Ureter (tissue), 1 donor: Measurements from ENCODE around the gene GTF2E1. TPM values are rescaled to one million over a fixed set of nuclear protein-coding genes. Genes with fewer than 3 reads are reported as not detected.

ENCODE experiments used
- DNase-seq: peaks from one replicate; pipeline ENCODE4 v3.0.0-alpha.2; 2020; ENCODE audit warnings: low spot score
- total RNA-seq: library from RNA; stranded (reverse); gene quantifications from one replicate; pipeline ENCODE4 v1.2.4, GENCODE V29; 2023
- donor health status: DM: yes; HTN: yes; CAD: no.

The GTF2E1 gene
- total RNA-seq, 1 donor from 2014 or later, result 20.2 TPM

DNA sequence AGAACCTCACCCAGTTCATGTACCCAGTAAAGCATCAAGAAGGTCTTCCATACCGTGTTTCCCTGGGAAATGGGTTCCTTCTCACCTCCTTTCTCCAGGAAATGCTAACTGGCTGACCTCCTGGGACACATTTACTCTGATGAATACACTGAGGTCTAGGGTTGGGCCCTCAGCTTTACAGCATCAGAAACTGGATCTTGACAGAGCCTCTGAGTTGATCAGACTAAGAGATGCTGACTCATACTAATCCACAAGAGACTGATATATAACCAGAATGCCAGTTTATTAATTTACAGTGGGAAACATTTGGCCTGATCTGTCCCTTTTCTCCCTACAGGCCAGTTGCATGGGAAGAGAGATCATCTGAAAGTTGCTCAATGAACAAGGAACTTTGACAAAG is 55.8 kb downstream of the GTF2E1 start:
- no peak for DNase-seq

DNA sequence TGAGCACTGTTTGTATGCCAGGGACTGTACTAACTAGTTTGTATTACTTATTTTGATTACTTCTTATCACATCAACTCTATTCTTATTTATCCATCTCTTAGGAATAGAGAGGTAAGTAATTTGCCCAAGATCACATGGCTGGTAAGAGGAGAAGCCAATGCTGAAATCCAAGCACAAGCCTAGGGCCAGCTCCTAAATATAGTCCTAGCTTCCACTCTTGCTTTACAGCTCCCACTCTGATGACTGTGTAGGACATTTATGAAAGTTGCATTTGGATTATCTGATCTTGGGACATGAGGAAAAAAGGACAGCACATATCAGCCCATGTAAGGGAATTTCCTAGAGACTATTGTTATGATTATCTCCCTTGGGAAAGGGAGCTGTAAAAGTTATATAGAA is 58.1 kb downstream of the GTF2E1 start:
- no peak for DNase-seq

DNA sequence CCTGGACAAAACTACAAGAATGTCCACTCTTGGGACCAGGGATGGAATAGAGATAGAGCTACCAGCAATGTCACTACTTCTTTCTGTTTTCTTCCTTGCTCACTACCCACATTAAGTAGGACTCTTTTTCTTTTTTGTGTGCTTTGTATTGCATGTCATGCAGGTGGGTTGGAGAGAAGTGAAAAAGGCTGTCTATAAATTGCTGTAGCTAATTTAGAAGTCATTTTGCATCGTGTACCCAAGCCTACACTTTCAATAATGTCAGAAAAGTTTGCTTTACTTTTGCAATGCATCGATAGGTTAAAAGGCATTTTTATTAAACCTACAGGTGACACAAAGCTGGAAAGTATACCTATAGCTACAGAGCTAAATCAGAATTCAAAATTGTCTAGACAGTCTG is 58.9 kb downstream of the GTF2E1 start:
- no peak for DNase-seq

DNA sequence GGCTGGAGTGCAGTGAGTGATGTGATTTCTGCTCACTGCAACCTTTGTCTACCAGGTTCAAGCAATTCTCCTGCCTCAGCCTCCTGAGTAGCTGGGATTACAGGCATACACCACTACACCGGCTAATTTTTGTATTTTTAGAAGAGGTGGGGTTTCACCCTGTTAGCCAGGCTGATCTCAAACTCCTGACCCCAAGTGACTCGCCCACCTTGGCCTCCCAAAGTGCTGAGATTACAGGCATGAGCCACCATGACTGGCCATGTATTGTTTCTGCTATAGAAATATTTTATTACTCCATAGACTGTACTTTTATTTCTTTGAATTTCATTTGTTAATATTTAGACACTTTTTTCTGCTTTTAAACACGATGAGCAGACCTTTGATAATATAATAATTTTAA is 60.4 kb downstream of the GTF2E1 start:
- DNase-seq, result no peak

DNA sequence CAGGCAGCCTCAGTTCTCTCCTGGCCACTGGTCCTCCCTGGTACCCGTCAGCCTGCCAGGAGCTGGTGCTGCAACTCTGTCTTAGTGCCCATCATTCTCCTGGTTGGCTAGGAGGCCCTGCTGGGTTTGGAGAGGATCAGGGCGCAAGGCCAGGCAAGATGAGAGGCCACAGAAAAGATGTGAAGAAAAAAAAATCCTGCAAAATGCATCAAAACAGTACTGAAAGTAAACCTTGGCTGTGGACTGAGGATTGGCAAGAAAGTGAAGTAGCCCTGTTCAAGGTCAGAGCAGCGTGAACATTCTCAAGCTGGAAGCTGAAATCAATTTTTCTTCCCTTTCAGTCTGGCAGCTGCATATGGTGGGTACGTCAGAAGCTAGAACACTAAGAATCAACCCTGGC is 74.2 kb downstream of the GTF2E1 start:
- no peak for DNase-seq

DNA sequence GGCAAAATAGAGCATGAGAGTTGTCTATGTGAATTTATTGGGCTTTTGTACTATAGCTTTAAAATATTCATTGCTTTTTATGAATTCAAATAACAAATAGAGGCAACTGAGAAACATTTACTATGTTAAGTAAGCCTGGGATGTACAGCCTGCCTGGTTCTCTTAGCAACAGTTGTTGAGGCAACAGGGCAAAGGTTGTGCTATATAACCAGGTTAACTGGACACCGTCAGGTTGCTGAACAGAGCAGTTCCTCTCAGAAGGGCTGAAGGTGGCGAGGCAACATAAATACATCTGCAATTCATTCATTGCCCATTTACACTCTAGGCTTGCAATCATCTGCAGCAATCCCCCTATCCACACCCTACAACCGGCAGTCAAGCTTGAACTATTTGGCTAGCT is 78.2 kb downstream of the GTF2E1 start:
- DNase-seq, result no peak

DNA sequence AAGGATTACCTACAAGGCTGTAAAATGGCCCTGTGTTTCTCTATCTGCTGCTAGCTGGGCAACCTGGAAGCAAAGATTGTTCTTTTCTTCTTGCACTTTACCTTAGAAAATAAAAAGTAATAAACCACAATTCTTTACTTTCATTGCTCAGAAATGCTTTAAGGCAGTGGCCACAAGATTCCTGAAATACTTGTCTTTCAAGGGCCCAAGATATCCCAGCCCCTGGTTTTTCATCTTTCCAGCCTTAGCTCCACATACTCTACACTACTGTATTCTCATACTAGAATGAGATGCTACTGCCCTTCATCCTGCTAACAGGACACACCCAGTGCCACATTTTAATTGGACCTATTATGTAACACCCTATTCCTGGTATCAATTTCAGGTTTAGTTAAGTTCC is 78.9 kb downstream of the GTF2E1 start:
- no peak for DNase-seq

DNA sequence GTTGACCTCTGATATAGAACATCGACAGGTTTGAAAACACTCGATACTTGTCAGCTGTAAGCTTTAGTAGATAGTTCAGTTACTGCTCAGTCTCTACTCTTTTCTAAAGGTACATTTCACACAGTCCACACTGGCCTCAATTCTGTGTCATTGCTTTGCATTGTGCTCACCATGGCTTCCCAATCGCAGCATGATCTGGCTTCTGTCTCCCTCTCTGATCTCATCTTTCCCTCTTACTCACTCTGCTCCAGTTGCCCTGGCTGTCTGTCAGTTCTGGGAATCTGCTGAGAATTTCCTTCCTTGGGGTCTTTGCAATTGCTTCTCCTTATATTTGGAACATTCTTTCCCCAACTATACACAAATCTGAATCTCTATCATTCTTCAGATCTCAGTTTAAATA is 80.6 kb downstream of the GTF2E1 start:
- no peak for DNase-seq

DNA sequence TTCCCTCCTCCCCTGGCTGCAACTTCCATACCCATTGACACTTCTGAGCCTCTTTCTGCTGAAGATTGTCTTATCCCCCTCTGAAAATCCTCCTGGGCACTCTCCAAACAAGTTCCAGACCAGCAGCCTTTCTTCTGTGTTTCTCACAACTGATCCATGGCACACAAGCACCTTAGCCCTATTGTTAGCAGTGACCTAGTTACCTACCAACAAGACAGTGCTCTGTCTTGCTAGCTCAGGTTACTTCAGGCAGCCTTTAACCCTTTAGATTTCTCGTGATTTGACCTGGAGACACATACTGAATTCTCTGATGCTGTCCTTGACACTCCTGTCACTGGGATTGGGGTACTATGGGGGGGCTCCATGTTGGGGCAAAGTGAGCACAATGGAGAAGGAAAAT is 82.1 kb downstream of the GTF2E1 start:
- no peak for DNase-seq

DNA sequence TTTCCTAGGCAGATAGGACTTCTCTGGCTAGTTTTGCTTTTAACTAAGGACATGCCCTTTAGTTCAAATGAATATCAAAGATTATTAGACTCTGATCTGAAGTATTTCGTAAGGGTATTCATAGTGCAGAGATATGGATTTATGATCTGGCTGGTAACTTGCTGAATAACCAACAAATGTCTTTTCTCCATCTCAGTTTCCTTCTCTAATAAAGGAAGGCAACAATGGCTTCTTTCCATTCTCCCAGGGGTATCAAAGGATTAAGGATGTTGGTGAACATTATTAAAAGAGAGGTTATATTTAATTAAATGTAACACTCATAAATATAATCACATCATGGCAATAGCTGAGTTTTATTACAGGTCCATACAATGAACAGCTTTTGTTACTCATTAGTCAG is 86.3 kb downstream of the GTF2E1 start:
- DNase-seq, result no peak

DNA sequence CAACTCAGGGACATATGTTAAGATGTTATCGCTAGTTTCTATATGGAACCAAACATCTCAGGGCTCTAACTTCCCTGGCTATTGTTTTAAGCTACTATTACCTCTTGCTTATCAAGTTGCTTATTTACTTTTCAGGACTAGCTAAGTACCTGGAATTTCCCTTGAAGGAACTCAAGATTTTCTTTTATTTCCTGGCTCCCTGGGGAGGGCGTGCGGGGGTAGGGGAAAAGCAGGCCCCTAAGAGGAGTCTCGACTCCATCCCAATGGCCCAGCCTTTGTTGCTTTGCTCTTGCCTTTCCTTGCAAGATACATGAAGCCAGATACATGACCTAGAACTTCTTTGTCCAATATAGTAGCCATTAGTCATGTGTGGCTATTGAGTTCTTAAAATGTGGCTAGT is 88.5 kb downstream of the GTF2E1 start:
- DNase-seq, result no peak

Other genes starting within 250 kb of the GTF2E1 start
- gene NDUFB4, start 146.4 kb upstream of the GTF2E1 start, total RNA-seq, result 120 TPM
- 0.36 TPM for gene HGD, start 60.5 kb upstream of the GTF2E1 start, total RNA-seq
- 28.7 TPM for gene RABL3, start 228 bp upstream of the GTF2E1 start, total RNA-seq
- 8.3 TPM for gene STXBP5L, start 165.5 kb downstream of the GTF2E1 start, total RNA-seq